C4-2B (cell line): Measurements from ENCODE around the gene DCHS2.

ENCODE experiments used
- ZFX ChIP-seq: fragments of 450-650 bp; IDR thresholded peaks from 2 replicates; pipeline ENCODE4 v1.6.1; 2017
- TF ChIP-seq, protein P1 (sequence below): fragments of 450-650 bp; conservative IDR thresholded peaks from 2 replicates; pipeline ENCODE4 v1.5.1; 2017; ENCODE audit warnings: mild to moderate bottlenecking

GRCh38 chr4:154314248-154314647 lies 177.4 kb downstream of the DCHS2 start:
- TF ChIP-seq, protein P1, sequence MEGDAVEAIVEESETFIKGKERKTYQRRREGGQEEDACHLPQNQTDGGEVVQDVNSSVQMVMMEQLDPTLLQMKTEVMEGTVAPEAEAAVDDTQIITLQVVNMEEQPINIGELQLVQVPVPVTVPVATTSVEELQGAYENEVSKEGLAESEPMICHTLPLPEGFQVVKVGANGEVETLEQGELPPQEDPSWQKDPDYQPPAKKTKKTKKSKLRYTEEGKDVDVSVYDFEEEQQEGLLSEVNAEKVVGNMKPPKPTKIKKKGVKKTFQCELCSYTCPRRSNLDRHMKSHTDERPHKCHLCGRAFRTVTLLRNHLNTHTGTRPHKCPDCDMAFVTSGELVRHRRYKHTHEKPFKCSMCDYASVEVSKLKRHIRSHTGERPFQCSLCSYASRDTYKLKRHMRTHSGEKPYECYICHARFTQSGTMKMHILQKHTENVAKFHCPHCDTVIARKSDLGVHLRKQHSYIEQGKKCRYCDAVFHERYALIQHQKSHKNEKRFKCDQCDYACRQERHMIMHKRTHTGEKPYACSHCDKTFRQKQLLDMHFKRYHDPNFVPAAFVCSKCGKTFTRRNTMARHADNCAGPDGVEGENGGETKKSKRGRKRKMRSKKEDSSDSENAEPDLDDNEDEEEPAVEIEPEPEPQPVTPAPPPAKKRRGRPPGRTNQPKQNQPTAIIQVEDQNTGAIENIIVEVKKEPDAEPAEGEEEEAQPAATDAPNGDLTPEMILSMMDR = peak; percentile 43
- TF ChIP-seq ZFX = no peak
